ENCODE results near the gene MAP3K15.

- TF ChIP-seq POLR2A (IDR thresholded peaks at IDR 0.05; ENCODE audit: low read depth, low read length) (no peak), POLR2AphosphoS5 (IDR thresholded peaks at IDR 0.05; ENCODE audit: low read depth, low read length) (no peak)
Measured at GRCh38 chrX:19554786-19555185, 39.5 kb upstream of the MAP3K15 start.
